K562 (cell line): ENCODE data around the gene ANXA10. TPM values are rescaled to one million over a fixed set of nuclear protein-coding genes. Genes with fewer than 3 reads are reported as not detected.

Experiments
- ATAC-seq: fragments of 200-7000 bp; cut with Tn5 transposase; 3 replicates; pipeline ENCODE4 v1.9.1; 2020; ENCODE audit warnings: moderate library complexity
- BruUV-seq: library from RNA; stranded (reverse); fragments of 400-500 nt; replicated peaks from 2 replicates; lab custom pipeline; 2021; lab: Mats Ljungman, UMichigan
- CTCF ChIA-PET: fragments of 300-600 bp; formaldehyde crosslinking; extraction: SDS; loops from one replicate; lab custom pipeline; 2021; ENCODE audit warnings: low intra/inter-chr PET ratio; lab: Yijun Ruan, JAX
- POLR2A ChIA-PET: fragments of 300-600, 350-650 bp; sonication (Branson Sonifier 250); formaldehyde crosslinking; extraction: SDS; loops from one replicate; lab custom pipeline; 2021; ENCODE audit warnings: antibody characterized with exemption, inconsistent platforms; lab: Yijun Ruan, JAX
- DNase-seq, 4 experiments: peaks; one replicate each; pipeline versions ENCODE4 v3.0.0 to v3.0.0-alpha.2; 2011 to 2018; ENCODE audit warnings: low spot score in 3 of 4, mixed read lengths in 3 of 4; ENCODE audit errors: extremely low read depth in 1 of 4
- FAIRE-seq: peaks from 2 replicates; lab custom pipeline; 2011; peaks lifted over from hg19 to GRCh38; lab: Jason Lieb, UNC
- H2AFZ ChIP-seq: 2 replicates; pipeline ENCODE4 v1.6.0; 2011; ENCODE audit warnings: low read depth, low read length, control low read depth, inconsistent platforms
- H3K27ac ChIP-seq: fragments of 200-600 bp; 3 replicates; pipeline ENCODE4 v1.8.0; 2011; ENCODE audit warnings: low read depth, mild to moderate bottlenecking, control low read depth, inconsistent platforms, low read length, moderate library complexity, mixed read lengths; ENCODE audit errors: extremely low read depth
- H3K27me3 ChIP-seq, 2 experiments: fragments of 300-600 bp in 1 of 2; 2 replicates in 1 of 2; 3 replicates in 1 of 2; pipeline versions ENCODE4 v1.6.0 to v1.8.0; 2011; ENCODE audit warnings: inconsistent platforms in 2 of 2, low read length in 2 of 2, mild to moderate bottlenecking in 1 of 2, mixed read lengths in 1 of 2, moderate library complexity in 1 of 2; ENCODE audit not compliant: control insufficient read depth in 2 of 2, insufficient read depth in 2 of 2
- H3K36me3 ChIP-seq: fragments of 300-600 bp; 3 replicates; pipeline ENCODE4 v1.8.0; 2011; ENCODE audit warnings: mild to moderate bottlenecking, low read length, inconsistent platforms; ENCODE audit not compliant: control insufficient read depth, insufficient read depth
- H3K4me1 ChIP-seq, 2 experiments: fragments of 200-600 bp in 1 of 2; replicated peaks in 1 of 2; 2 replicates in 1 of 2; 3 replicates in 1 of 2; pipeline versions ENCODE4 v1.5.1 to v1.8.0; 2011; ENCODE audit warnings: inconsistent platforms in 2 of 2, low read length in 2 of 2, mild to moderate bottlenecking in 1 of 2, mixed read lengths in 1 of 2, moderate library complexity in 1 of 2; ENCODE audit not compliant: control insufficient read depth in 2 of 2, insufficient read depth in 2 of 2
- H3K4me2 ChIP-seq: 2 replicates; pipeline ENCODE4 v1.6.1; 2011; ENCODE audit warnings: low read length, control low read depth, inconsistent platforms, mixed read lengths; ENCODE audit not compliant: insufficient read depth
- H3K4me3 ChIP-seq: fragments of 200-600 bp; sonication (generic), shearing (Covaris generic); 2 replicates; pipeline ENCODE4 v1.5.1; 2016; ENCODE audit warnings: control low read depth, inconsistent platforms
- H3K79me2 ChIP-seq: fragments of 200-600 bp; 3 replicates; pipeline ENCODE4 v1.8.0; 2011; ENCODE audit warnings: low read length, inconsistent platforms; ENCODE audit not compliant: control insufficient read depth, insufficient read depth
- H3K9ac ChIP-seq, 2 experiments: 2 replicates each; pipeline versions ENCODE4 v1.6.0 to v1.6.1; 2011; ENCODE audit warnings: low read depth in 2 of 2, low read length in 2 of 2, control low read depth in 1 of 2, inconsistent platforms in 1 of 2, mild to moderate bottlenecking in 1 of 2, mixed read lengths in 1 of 2; ENCODE audit not compliant: insufficient read depth in 1 of 2
- H3K9me1 ChIP-seq: one replicate; pipeline ENCODE4 v1.6.0; 2011; ENCODE audit warnings: inconsistent platforms, mild to moderate bottlenecking, low read length, moderate library complexity; ENCODE audit not compliant: control insufficient read depth, insufficient read depth
- H3K9me3 ChIP-seq: replicated peaks from 2 replicates; pipeline ENCODE4 v1.5.1; 2011; ENCODE audit warnings: low read depth, low read length, inconsistent platforms; ENCODE audit not compliant: control insufficient read depth, insufficient read depth
- H4K20me1 ChIP-seq: replicated peaks from 2 replicates; pipeline ENCODE4 v1.6.1; 2011; ENCODE audit warnings: low read length, inconsistent platforms, mixed read lengths; ENCODE audit not compliant: control insufficient read depth, insufficient read depth
- ARID2 ChIP-seq: fragments of 450-650 bp; IDR thresholded peaks from 2 replicates; pipeline ENCODE4 v1.6.1; 2017; ENCODE audit warnings: antibody characterized with exemption, mild to moderate bottlenecking
- ASH1L ChIP-seq: fragments of 450-650 bp; IDR thresholded peaks from 2 replicates; pipeline ENCODE4 v1.6.1; 2018; ENCODE audit warnings: borderline replicate concordance, mild to moderate bottlenecking, low read depth; ENCODE audit not compliant: partially characterized antibody
- ATF4 ChIP-seq: fragments of 450-650 bp; formaldehyde crosslinking; IDR thresholded peaks from 2 replicates; pipeline ENCODE4 v1.4.0; 2022; ENCODE audit warnings: mild to moderate bottlenecking, moderate library complexity
- ELF2 ChIP-seq: fragments of 250-450 bp; sonication (Bioruptor Pico); IDR thresholded peaks from 2 replicates; pipeline ENCODE4 v1.5.0; 2021; ENCODE audit warnings: mild to moderate bottlenecking
- ELK3 ChIP-seq: fragments of 450-650 bp; formaldehyde crosslinking; IDR thresholded peaks from 2 replicates; pipeline ENCODE4 v1.4.0; 2020; ENCODE audit warnings: mild to moderate bottlenecking
- FUS ChIP-seq: fragments of 200-400 bp; formaldehyde crosslinking; optimal IDR thresholded peaks from 2 replicates; pipeline ENCODE3; 2017; ENCODE audit warnings: low read depth, low read length
- GATAD2B ChIP-seq: fragments of 450-650 bp; IDR thresholded peaks from 2 replicates; pipeline ENCODE4 v1.6.1; 2017; ENCODE audit warnings: mild to moderate bottlenecking, borderline replicate concordance
- NRF1 ChIP-seq, 2 experiments: fragments of 450-650 bp; IDR thresholded peaks in 1 of 2; conservative IDR thresholded peaks in 1 of 2; 2 replicates each; pipeline ENCODE4 v1.6.1; 2014; ENCODE audit warnings: mild to moderate bottlenecking in 2 of 2
- PRPF4 ChIP-seq: fragments of 200-400 bp; formaldehyde crosslinking; IDR thresholded peaks from one replicate; pipeline ENCODE4 v1.6.1; 2017; ENCODE audit warnings: low read length, low read depth, mild to moderate bottlenecking; ENCODE audit not compliant: insufficient read depth, poor library complexity, severe bottlenecking
- TCF3 ChIP-seq: sonication (generic); formaldehyde crosslinking; IDR thresholded peaks from 2 replicates; pipeline ENCODE4 v1.4.0; 2020; ENCODE audit warnings: mild to moderate bottlenecking, missing genetic modification reagents
- ZBTB9 ChIP-seq: fragments of 450-650 bp; formaldehyde crosslinking; IDR thresholded peaks from 2 replicates; pipeline ENCODE4 v1.4.0; 2020; ENCODE audit warnings: mild to moderate bottlenecking, moderate library complexity
- ZNF23 ChIP-seq: fragments of 250-450 bp; sonication (Bioruptor Pico); IDR thresholded peaks from 2 replicates; pipeline ENCODE4 v1.4.0; 2020; ENCODE audit warnings: mild to moderate bottlenecking
- ZNF347 ChIP-seq: fragments of 450-650 bp; formaldehyde crosslinking; IDR thresholded peaks from 2 replicates; pipeline ENCODE4 v1.4.0; 2020; ENCODE audit warnings: low read depth, mild to moderate bottlenecking, moderate library complexity
- ZNF551 ChIP-seq: fragments of 250-450 bp; sonication (Bioruptor Pico); IDR thresholded peaks from 2 replicates; pipeline ENCODE4 v1.5.0; 2021; ENCODE audit warnings: mild to moderate bottlenecking, moderate library complexity
- ZNF785 ChIP-seq: fragments of 250-450 bp; sonication (Bioruptor Pico); IDR thresholded peaks from 2 replicates; pipeline ENCODE4 v1.4.0; 2020; ENCODE audit warnings: mild to moderate bottlenecking
- WGBS: fragments of 100-300 bp; shearing (Covaris generic); methylation state at CpG from one replicate; pipeline ENCODE4 v1.1.6; 2016; ENCODE audit warnings: low coverage, mixed read lengths; ENCODE audit not compliant: insufficient coverage; ENCODE audit errors: missing lambda C conversion rate; 5-methylcytosine and 5-hydroxymethylcytosine counted together
- in situ Hi-C: fragments of 300-500 bp; cut with MboI; formaldehyde crosslinking; loops from 4 replicates; pipeline ENCODE4 v1.15.0; 2018; ENCODE audit warnings: inconsistent platforms, mixed read lengths
- intact Hi-C: fragments of 100-400 bp; cut with micrococcal nuclease; formaldehyde crosslinking; loops from 2 replicates; pipeline ENCODE4 v1.14.2; 2022
- polyA plus RNA-seq, 8 experiments: library from polyadenylated mRNA; depleted of rRNA in 4 of 8; stranded (reverse) in 5 of 8; unstranded in 3 of 8; fragments of >200 nt; fragmentation: Nextera tagmentation in 2 of 8; fragmentation: Illumina TruSeq in 1 of 8; extraction: Ambion mirVana in 2 of 8; extraction: Trizol in 1 of 8; gene quantifications; 2 replicates each; pipeline versions ENCODE4 v1.2.1 to v1.2.3, GENCODE V29; 2011 to 2014; ENCODE audit warnings: inconsistent platforms in 1 of 8, missing spikeins in 1 of 8
- total RNA-seq, 7 experiments: library from RNA; depleted of rRNA in 6 of 7; stranded (reverse); fragments of >200 nt in 6 of 7; fragmentation: Illumina TruSeq in 2 of 7; extraction: Trizol in 2 of 7; gene quantifications; 2 replicates each; pipeline versions ENCODE4 v1.2.1 to v1.2.3, GENCODE V29; 2011 to 2021; ENCODE audit warnings: low replicate concordance in 1 of 7

ANXA10 gene
- total and polyA plus RNA-seq, 9 of the 15 experiments (the other 6 are each of a cell fraction or from before 2014, with no cell fraction given) = not detected

- Histone ChIP-seq H3K9me3 (0 out of 2 replicates have a peak, but pooled peaks cover 2% of the 10 kb centered on the region), H3K9me1 (no peaks in the 10 kb centered on the region), H3K9ac (no peak overlapping the region), H3K27me3 (no peaks in the 10 kb centered on the region)
- no peak for DNase-seq
- peak; percentile 62 to 67 for TF ChIP-seq NRF1 (conservative IDR thresholded peaks at IDR 0.05 in 1 of 2, IDR thresholded peaks at IDR 0.05 in 1 of 2)
- no peak for TF ChIP-seq GATAD2B
- TF ChIP-seq, all 486 proteins: peak for 1
- ATAC-seq (no peak), FAIRE-seq (no peak)
- H2AFZ ChIP-seq = no peak overlapping the region
- POLR2A ChIA-PET = no interaction called here
- no peak overlapping the region for H3K4me2 ChIP-seq
- 2% methylated on average over 6 of the region's 7 CpGs for WGBS
- no peaks in the 10 kb centered on the region for H3K36me3 ChIP-seq
- no peak overlapping the region for H3K27ac ChIP-seq
- intact Hi-C loops = no loop called here
- no peaks in the 10 kb centered on the region for H3K79me2 ChIP-seq
- no peaks in the 10 kb centered on the region for H3K4me1 ChIP-seq
- BruUV-seq = no TSS peak
- CTCF ChIA-PET = no interaction called here
- no peak overlapping the region for H3K4me3 ChIP-seq
- in situ Hi-C loops = no loop called here
- no peaks in the 10 kb centered on the region for H4K20me1 ChIP-seq
Observed at GRCh38 chr4:168141733-168142132, 49.4 kb downstream of the ANXA10 start.

- intact Hi-C loops = no loop called here
- CTCF ChIA-PET = no interaction called here
- BruUV-seq = no TSS peak
Observed at GRCh38 chr4:168143601-168144000, 51.3 kb downstream of the ANXA10 start.

More at GRCh38 chr4:168143601-168144000, 51.3 kb downstream of the ANXA10 start:
- FAIRE-seq (no peak), ATAC-seq (no peak), DNase-seq (no peak)
- POLR2A ChIA-PET = no interaction called here
- Histone ChIP-seq H3K36me3 (no peaks in the 10 kb centered on the region), H2AFZ (no peak overlapping the region), H3K4me3 (no peak overlapping the region), H3K9me1 (no peaks in the 10 kb centered on the region), H3K27ac (no peak overlapping the region), H3K4me1 (no peaks in the 10 kb centered on the region), H3K9ac (no peak overlapping the region), H4K20me1 (no peaks in the 10 kb centered on the region), H3K79me2 (no peaks in the 10 kb centered on the region), H3K27me3 (no peaks in the 10 kb centered on the region), H3K9me3 (0 out of 2 replicates have a peak, but pooled peaks cover 2% of the 10 kb centered on the region)
- 7% methylated on average over 2 of the region's 2 CpGs for WGBS
- in situ Hi-C loops = no loop called here
- no peak for TF ChIP-seq ATF4 (CRISPR knock-in tag)
- no peak for TF ChIP-seq ELK3 (CRISPR knock-in tag)
- TF ChIP-seq TCF3 = no peak
- TF ChIP-seq ARID2 = no peak
- TF ChIP-seq ZNF23 = no peak
- no peak for TF ChIP-seq FUS
- TF ChIP-seq ZBTB9 (CRISPR knock-in tag) = no peak
- no peak for TF ChIP-seq ASH1L
- no peak for TF ChIP-seq ELF2
- TF ChIP-seq PRPF4 = no peak
- TF ChIP-seq ZNF347 (CRISPR knock-in tag) = no peak
- no peak for TF ChIP-seq ZNF785 (CRISPR knock-in tag)
- TF ChIP-seq ZNF551 (CRISPR knock-in tag) = no peak
- TF ChIP-seq, all 486 proteins: peak for 0
- no peak overlapping the region for H3K4me2 ChIP-seq
